Endothelial cell of umbilical vein (primary cell): ENCODE data around the gene UGT1A7. TPM values are rescaled to one million over a fixed set of nuclear protein-coding genes. Genes with fewer than 3 reads are reported as not detected.

Experiments
- BruUV-seq: library from RNA; stranded (reverse); fragments of 400-500 nt; replicated peaks from 2 replicates; lab custom pipeline; 2021; lab: Mats Ljungman, UMichigan
- CTCF ChIA-PET: fragments of 300-600, 350-600 bp; sonication (Branson Sonifier 250); formaldehyde crosslinking; loops from one replicate; lab custom pipeline; 2021; ENCODE audit warnings: antibody characterized with exemption, inconsistent platforms; lab: Charles Lee
- POLR2A ChIA-PET: fragments of 300-600, 350-600 bp; sonication (Branson Sonifier 250); formaldehyde crosslinking; loops from one replicate; lab custom pipeline; 2021; ENCODE audit warnings: antibody characterized with exemption, inconsistent platforms; lab: Charles Lee
- DNase-seq: peaks from one replicate; pipeline ENCODE4 v3.0.0-alpha.2; 2011; ENCODE audit warnings: low read depth, low spot score
- FAIRE-seq: peaks from 2 replicates; lab custom pipeline; 2011; peaks lifted over from hg19 to GRCh38; lab: Jason Lieb, UNC
- H2AFZ ChIP-seq: 2 replicates; pipeline ENCODE4 v1.6.0; 2012; ENCODE audit warnings: low read depth, low read length, control low read depth, inconsistent platforms
- H3K27ac ChIP-seq: 2 replicates; pipeline ENCODE4 v1.5.1; 2011; ENCODE audit warnings: low read depth, mild to moderate bottlenecking, control low read depth, low read length, moderate library complexity; ENCODE audit not compliant: insufficient read depth
- H3K27me3 ChIP-seq, 2 experiments: 2 replicates each; pipeline versions ENCODE4 v1.6.0 to v1.6.1; 2011; ENCODE audit warnings: low read length in 2 of 2, mixed read lengths in 1 of 2; ENCODE audit not compliant: control insufficient read depth in 2 of 2, insufficient read depth in 2 of 2
- H3K36me3 ChIP-seq, 2 experiments: 2 replicates in 1 of 2; 3 replicates in 1 of 2; pipeline ENCODE4 v1.5.1; 2011; ENCODE audit warnings: low read length in 2 of 2, mild to moderate bottlenecking in 1 of 2, moderate library complexity in 1 of 2; ENCODE audit not compliant: control insufficient read depth in 2 of 2, insufficient read depth in 2 of 2; ENCODE audit errors: extremely low read depth in 1 of 2
- H3K4me1 ChIP-seq: 3 replicates; pipeline ENCODE4 v1.5.1; 2011; ENCODE audit warnings: mild to moderate bottlenecking, low read length; ENCODE audit not compliant: control insufficient read depth, insufficient read depth; ENCODE audit errors: extremely low read depth
- H3K4me2 ChIP-seq: 2 replicates; pipeline ENCODE4 v1.6.1; 2011; ENCODE audit warnings: low read length, control low read depth, mixed read lengths; ENCODE audit not compliant: insufficient read depth
- H3K4me3 ChIP-seq, 3 experiments: fragments of 200-600 bp in 1 of 3; sonication (generic), shearing (Covaris generic) in 1 of 3; replicated peaks in 1 of 3; 2 replicates each; pipeline ENCODE4 v1.5.1; 2011 to 2016; ENCODE audit warnings: control low read depth in 3 of 3, low read length in 3 of 3, mild to moderate bottlenecking in 2 of 3, inconsistent platforms in 1 of 3, low read depth in 1 of 3, moderate library complexity in 1 of 3; ENCODE audit not compliant: insufficient read depth in 1 of 3
- H3K79me2 ChIP-seq: 2 replicates; pipeline ENCODE4 v1.6.0; 2012; ENCODE audit warnings: low read length, inconsistent platforms; ENCODE audit not compliant: control insufficient read depth, insufficient read depth
- H3K9ac ChIP-seq: replicated peaks from 2 replicates; pipeline ENCODE3; 2011; ENCODE audit warnings: low read length, control low read depth; ENCODE audit not compliant: insufficient read depth; ENCODE audit errors: extremely low read depth
- H3K9me1 ChIP-seq: replicated peaks from 3 replicates; pipeline ENCODE4 v1.6.0; 2011; ENCODE audit warnings: mild to moderate bottlenecking, low read length; ENCODE audit not compliant: control insufficient read depth, insufficient read depth; ENCODE audit errors: extremely low read depth
- H3K9me3 ChIP-seq: replicated peaks from 2 replicates; pipeline ENCODE4 v1.5.1; 2012; ENCODE audit warnings: low read length, inconsistent platforms; ENCODE audit not compliant: control insufficient read depth, insufficient read depth
- H4K20me1 ChIP-seq: replicated peaks from 2 replicates; pipeline ENCODE3; 2011; ENCODE audit warnings: mild to moderate bottlenecking, low read length; ENCODE audit not compliant: control insufficient read depth, insufficient read depth; ENCODE audit errors: extremely low read depth
- CTCF ChIP-seq, 2 donors: IDR thresholded peaks; 1 replicate in 1 of 2; 2 replicates in 1 of 2; pipeline ENCODE4 v1.5.1; 2011; ENCODE audit warnings: low read length in 2 of 2, mild to moderate bottlenecking in 2 of 2, moderate library complexity in 2 of 2, control low read depth in 1 of 2, inconsistent platforms in 1 of 2, low read depth in 1 of 2; ENCODE audit not compliant: insufficient read depth in 1 of 2; ENCODE audit errors: extremely low read depth in 1 of 2
- EZH2 ChIP-seq: IDR thresholded peaks from 2 replicates; pipeline ENCODE4 v1.6.1; 2012; ENCODE audit warnings: borderline replicate concordance, low read depth, mild to moderate bottlenecking, moderate library complexity, low read length, inconsistent platforms; ENCODE audit not compliant: severe bottlenecking
- FOS ChIP-seq: IDR thresholded peaks from 2 replicates; pipeline ENCODE4 v1.6.1; 2011; ENCODE audit warnings: mild to moderate bottlenecking, low read length, moderate library complexity, borderline replicate concordance; ENCODE audit not compliant: insufficient read depth
- GATA2 ChIP-seq: IDR thresholded peaks from 2 replicates; pipeline ENCODE4 v1.7.0; 2011; ENCODE audit warnings: low read depth, mild to moderate bottlenecking, moderate library complexity, mixed read lengths, low read length; ENCODE audit not compliant: insufficient read length, insufficient read depth
- JUN ChIP-seq: IDR thresholded peaks from 2 replicates; pipeline ENCODE4 v1.6.1; 2011; ENCODE audit warnings: borderline replicate concordance, low read depth; ENCODE audit not compliant: insufficient read length, insufficient read depth
- MAX ChIP-seq: IDR thresholded peaks from 2 replicates; pipeline ENCODE4 v1.6.1; 2011; ENCODE audit not compliant: insufficient read depth, insufficient read length
- MYC ChIP-seq: IDR thresholded peaks from one replicate; pipeline ENCODE4 v1.6.1; 2011; ENCODE audit warnings: mild to moderate bottlenecking, low read depth, low read length
- POLR2A ChIP-seq: IDR thresholded peaks from 2 replicates; pipeline ENCODE4 v1.6.1; 2012; ENCODE audit warnings: low read depth, mild to moderate bottlenecking, control low read depth, low read length
- POLR2AphosphoS5 ChIP-seq: IDR thresholded peaks from 2 replicates; pipeline ENCODE4 v1.6.1; 2012; ENCODE audit warnings: low read depth, mild to moderate bottlenecking, control low read depth, low read length, moderate library complexity; ENCODE audit not compliant: insufficient read depth
- dilution Hi-C: fragments of 300-500 bp; cut with MboI; formaldehyde crosslinking; loops from one replicate; pipeline ENCODE4 v1.15.0; 2019; ENCODE audit warnings: low sequenced_read_pairs; ENCODE audit not compliant: extremely low pct_ligation_motif_present
- intact Hi-C: fragments of 100-400 bp; cut with micrococcal nuclease; formaldehyde crosslinking; loops from one replicate; pipeline ENCODE4 v1.10.0; 2022
- polyA plus RNA-seq, 4 experiments: library from polyadenylated mRNA; depleted of rRNA in 3 of 4; stranded (reverse) in 3 of 4; unstranded in 1 of 4; fragments of >200 nt; gene quantifications; 2 replicates each; pipeline versions ENCODE4 v1.2.1 to v1.2.3, GENCODE V29; 2011 to 2012; ENCODE audit warnings: missing spikeins in 1 of 4
- total RNA-seq: library from RNA; stranded (reverse); gene quantifications from 2 replicates; pipeline ENCODE4 v1.2.3, GENCODE V29; 2021

The UGT1A7 gene
- total and polyA plus RNA-seq, 2 donors (not counting 3 experiments of a cell fraction or from before 2014, with no cell fraction given) = not detected

GRCh38 chr2:233803994-233804393, 122.3 kb downstream of the UGT1A7 start:
- H3K79me2 ChIP-seq = no peaks in the 10 kb centered on the region
- dilution Hi-C loops (no loop called here), intact Hi-C loops (no loop called here)
- no peaks in the 10 kb centered on the region for H3K9me3 ChIP-seq
- no peak for TF ChIP-seq CTCF (IDR thresholded peaks at IDR 0.05; ENCODE audit: extremely low read depth in 1 of 2, insufficient read depth in 1 of 2, low read depth in 1 of 2, low read length in 2 of 2)
- TF ChIP-seq JUN = no peak
- TF ChIP-seq GATA2 = no peak
- no peak for TF ChIP-seq FOS
- no peak for TF ChIP-seq POLR2A
- TF ChIP-seq MAX = no peak
- TF ChIP-seq POLR2AphosphoS5 = no peak
- TF ChIP-seq EZH2 = no peak
- no peak for TF ChIP-seq MYC
- no peaks in the 10 kb centered on the region for H4K20me1 ChIP-seq
- no peaks in the 10 kb centered on the region for H3K4me1 ChIP-seq
- no peak overlapping the region for H3K9ac ChIP-seq
- H3K4me3 ChIP-seq = no peak overlapping the region
- ChIA-PET POLR2A (no interaction called here), CTCF (no interaction called here)
- no peaks in the 10 kb centered on the region for H3K36me3 ChIP-seq
- no peaks in the 10 kb centered on the region for H3K27me3 ChIP-seq
- H2AFZ ChIP-seq = no peak overlapping the region
- DNase-seq (no peak), FAIRE-seq (no peak)
- H3K9me1 ChIP-seq = no peaks in the 10 kb centered on the region
- no peak overlapping the region for H3K4me2 ChIP-seq
- BruUV-seq = no TSS peak
- H3K27ac ChIP-seq = no peak overlapping the region
